HEK293T (cell line): ENCODE results near the gene RHCE.

Experiments
- ARNT ChIP-seq: fragments of 450-650 bp; IDR thresholded peaks from 2 replicates; pipeline ENCODE4 v1.6.1; 2017; ENCODE audit warnings: mild to moderate bottlenecking
- BHLHE40 ChIP-seq: fragments of 450-650 bp; IDR thresholded peaks from 2 replicates; pipeline ENCODE4 v1.6.1; 2016; ENCODE audit warnings: mild to moderate bottlenecking, moderate library complexity, borderline replicate concordance
- ELF4 ChIP-seq: fragments of 450-650 bp; IDR thresholded peaks from 2 replicates; pipeline ENCODE4 v1.6.1; 2017; ENCODE audit warnings: antibody characterized with exemption
- FOXA1 ChIP-seq: fragments of 450-650 bp; IDR thresholded peaks from 2 replicates; pipeline ENCODE4 v1.6.1; 2016; ENCODE audit warnings: mild to moderate bottlenecking
- FOXK2 ChIP-seq: fragments of 450-650 bp; IDR thresholded peaks from 2 replicates; pipeline ENCODE4 v1.6.1; 2016; ENCODE audit warnings: mild to moderate bottlenecking
- FOXM1 ChIP-seq: fragments of 450-650 bp; IDR thresholded peaks from 2 replicates; pipeline ENCODE4 v1.6.1; 2017; ENCODE audit warnings: mild to moderate bottlenecking, borderline replicate concordance
- HDGF ChIP-seq: fragments of 450-650 bp; IDR thresholded peaks from 2 replicates; pipeline ENCODE4 v1.6.1; 2017; ENCODE audit warnings: antibody characterized with exemption, borderline replicate concordance
- L3MBTL2 ChIP-seq: fragments of 450-650 bp; conservative IDR thresholded peaks from 2 replicates; pipeline ENCODE4 v1.6.1; 2016; ENCODE audit warnings: mild to moderate bottlenecking
- LEF1 ChIP-seq: fragments of 450-650 bp; IDR thresholded peaks from 2 replicates; pipeline ENCODE4 v1.6.1; 2017; ENCODE audit warnings: mild to moderate bottlenecking, borderline replicate concordance
- NFRKB ChIP-seq: fragments of 450-650 bp; IDR thresholded peaks from 2 replicates; pipeline ENCODE4 v1.6.1; 2016; ENCODE audit warnings: mild to moderate bottlenecking, moderate library complexity
- PKNOX1 ChIP-seq: fragments of 450-650 bp; IDR thresholded peaks from 2 replicates; pipeline ENCODE4 v1.6.1; 2016
- SP1 ChIP-seq: fragments of 450-650 bp; IDR thresholded peaks from 2 replicates; pipeline ENCODE4 v1.6.1; 2017
- SUZ12 ChIP-seq: fragments of 450-650 bp; IDR thresholded peaks from 2 replicates; pipeline ENCODE4 v1.6.1; 2016; ENCODE audit warnings: mild to moderate bottlenecking
- TARDBP ChIP-seq: fragments of 450-650 bp; IDR thresholded peaks from 2 replicates; pipeline ENCODE4 v1.6.1; 2016

- no peak for TF ChIP-seq ELF4
- TF ChIP-seq SP1, result no peak
- TF ChIP-seq BHLHE40, result no peak
- no peak for TF ChIP-seq PKNOX1
- TF ChIP-seq FOXA1, result no peak
- no peak for TF ChIP-seq NFRKB
- TF ChIP-seq SUZ12, result no peak
- TF ChIP-seq L3MBTL2, result no peak
- no peak for TF ChIP-seq FOXM1
- TF ChIP-seq HDGF, result no peak
- no peak for TF ChIP-seq TARDBP
- TF ChIP-seq ARNT, result no peak
- TF ChIP-seq LEF1, result no peak
- TF ChIP-seq FOXK2, result no peak
Measured at GRCh38 chr1:25432749-25433388, 12.2 kb upstream of the RHCE start.
